ENCODE measurements around the gene KIFC3. TPM values are rescaled to one million over a fixed set of nuclear protein-coding genes. Genes with fewer than 3 reads are reported as not detected.

KIFC3 gene
- total RNA-seq, 1 experiment from 2014 or later = not detected

- H3K9me3 ChIP-seq (ENCODE audit: low read length) = no peaks in the 10 kb centered on the region
- no peaks in the 10 kb centered on the region for H3K79me2 ChIP-seq (ENCODE audit: low read length)
- H3K9me2 ChIP-seq (replicated peaks; ENCODE audit: insufficient read depth, low read length) = no peaks in the 10 kb centered on the region
- H3K9ac ChIP-seq (ENCODE audit: low read length) = no peak overlapping the region
- no peak for DNase-seq
- no peaks in the 10 kb centered on the region for H3K4me1 ChIP-seq (ENCODE audit: low read length)
- no peak overlapping the region for H2AFZ ChIP-seq (ENCODE audit: low read length)
- no peak overlapping the region for H3K27ac ChIP-seq (ENCODE audit: low read length)
- H3K4me2 ChIP-seq (ENCODE audit: low read depth, low read length, poor library complexity, severe bottlenecking) = no peak overlapping the region
- H3K4me3 ChIP-seq (ENCODE audit: low read length) = no peak overlapping the region
- H4K20me1 ChIP-seq (ENCODE audit: insufficient read depth, low read depth, low read length) = no peaks in the 10 kb centered on the region
- no peaks in the 10 kb centered on the region for H3K27me3 ChIP-seq (ENCODE audit: low read length)
- H3K36me3 ChIP-seq (ENCODE audit: insufficient read depth, low read length) = no peaks in the 10 kb centered on the region
These were observed 13.9 kb downstream of the KIFC3 start for GRCh38 chr16:57788252-57788841.

- no peak overlapping the region for H3K27ac ChIP-seq (ENCODE audit: low read length)
- H2AFZ ChIP-seq (ENCODE audit: low read length) = no peak overlapping the region
- H3K4me1 ChIP-seq (ENCODE audit: low read length) = no peaks in the 10 kb centered on the region
- no peaks in the 10 kb centered on the region for H3K9me2 ChIP-seq (replicated peaks; ENCODE audit: insufficient read depth, low read length)
- H3K27me3 ChIP-seq (ENCODE audit: low read length) = no peaks in the 10 kb centered on the region
- no peak overlapping the region for H3K4me2 ChIP-seq (ENCODE audit: low read depth, low read length, poor library complexity, severe bottlenecking)
- DNase-seq = no peak
- no peaks in the 10 kb centered on the region for H3K79me2 ChIP-seq (ENCODE audit: low read length)
- no peaks in the 10 kb centered on the region for H4K20me1 ChIP-seq (ENCODE audit: insufficient read depth, low read depth, low read length)
- H3K36me3 ChIP-seq (ENCODE audit: insufficient read depth, low read length) = no peaks in the 10 kb centered on the region
- H3K4me3 ChIP-seq (ENCODE audit: low read length) = no peak overlapping the region
- no peaks in the 10 kb centered on the region for H3K9me3 ChIP-seq (ENCODE audit: low read length)
- no peak overlapping the region for H3K9ac ChIP-seq (ENCODE audit: low read length)
These were observed 14.8 kb downstream of the KIFC3 start for GRCh38 chr16:57787519-57787905.

GRCh38 chr16:57786632-57787518 lies 15.4 kb downstream of the KIFC3 start:
- Histone ChIP-seq H3K4me3 (ENCODE audit: low read length) (no peak overlapping the region), H3K27me3 (ENCODE audit: low read length) (no peaks in the 10 kb centered on the region), H3K9me3 (ENCODE audit: low read length) (no peaks in the 10 kb centered on the region), H4K20me1 (ENCODE audit: insufficient read depth, low read depth, low read length) (no peaks in the 10 kb centered on the region), H3K36me3 (ENCODE audit: insufficient read depth, low read length) (no peaks in the 10 kb centered on the region), H3K9me2 (replicated peaks; ENCODE audit: insufficient read depth, low read length) (no peaks in the 10 kb centered on the region), H3K27ac (ENCODE audit: low read length) (no peak overlapping the region), H3K4me1 (ENCODE audit: low read length) (no peaks in the 10 kb centered on the region), H3K4me2 (ENCODE audit: low read depth, low read length, poor library complexity, severe bottlenecking) (no peak overlapping the region), H3K9ac (ENCODE audit: low read length) (no peak overlapping the region), H3K79me2 (ENCODE audit: low read length) (no peaks in the 10 kb centered on the region), H2AFZ (ENCODE audit: low read length) (no peak overlapping the region)
- DNase-seq = no peak

GRCh38 chr16:57785924-57786323 lies 16.4 kb downstream of the KIFC3 start:
- no peak overlapping the region for H3K4me2 ChIP-seq (ENCODE audit: low read depth, low read length, poor library complexity, severe bottlenecking)
- H3K4me3 ChIP-seq (ENCODE audit: low read length) = no peak overlapping the region
- H3K9ac ChIP-seq (ENCODE audit: low read length) = no peak overlapping the region
- H4K20me1 ChIP-seq (ENCODE audit: insufficient read depth, low read depth, low read length) = no peaks in the 10 kb centered on the region
- H3K9me3 ChIP-seq (ENCODE audit: low read length) = no peaks in the 10 kb centered on the region
- no peak overlapping the region for H2AFZ ChIP-seq (ENCODE audit: low read length)
- no peak for DNase-seq
- H3K27ac ChIP-seq (ENCODE audit: low read length) = no peak overlapping the region
- H3K4me1 ChIP-seq (ENCODE audit: low read length) = no peaks in the 10 kb centered on the region
- H3K36me3 ChIP-seq (ENCODE audit: insufficient read depth, low read length) = no peaks in the 10 kb centered on the region
- no peaks in the 10 kb centered on the region for H3K9me2 ChIP-seq (replicated peaks; ENCODE audit: insufficient read depth, low read length)
- H3K27me3 ChIP-seq (ENCODE audit: low read length) = no peaks in the 10 kb centered on the region
- no peaks in the 10 kb centered on the region for H3K79me2 ChIP-seq (ENCODE audit: low read length)

DNA sequence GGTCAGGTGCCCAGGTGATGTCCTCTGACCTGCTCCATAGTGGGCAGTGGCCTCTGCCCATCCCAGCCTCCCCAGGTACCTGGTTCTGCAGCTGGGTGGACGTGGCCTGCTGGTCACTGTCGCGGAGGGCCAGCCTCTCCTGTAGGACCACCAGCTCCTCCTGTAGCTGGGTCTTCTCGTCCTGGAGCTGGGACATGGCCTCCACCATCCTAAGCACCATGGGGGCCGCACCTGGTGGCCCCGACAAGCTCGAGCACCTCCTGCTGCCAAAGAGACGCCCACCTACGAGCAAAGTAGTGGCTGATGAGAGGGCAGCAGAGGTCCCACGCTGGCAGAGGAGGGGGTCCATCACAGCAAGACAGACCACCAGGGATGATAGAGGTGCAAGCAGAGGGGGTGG lies 16.9 kb downstream of the KIFC3 start:
- H3K4me2 ChIP-seq (ENCODE audit: low read depth, low read length, poor library complexity, severe bottlenecking) = no peak overlapping the region
- no peaks in the 10 kb centered on the region for H3K36me3 ChIP-seq (ENCODE audit: insufficient read depth, low read length)
- H3K27ac ChIP-seq (ENCODE audit: low read length) = no peak overlapping the region
- H3K9me3 ChIP-seq (ENCODE audit: low read length) = no peaks in the 10 kb centered on the region
- DNase-seq = no peak
- no peak overlapping the region for H3K4me3 ChIP-seq (ENCODE audit: low read length)
- H3K79me2 ChIP-seq (ENCODE audit: low read length) = no peaks in the 10 kb centered on the region
- H3K9me2 ChIP-seq (replicated peaks; ENCODE audit: insufficient read depth, low read length) = no peaks in the 10 kb centered on the region
- H3K4me1 ChIP-seq (ENCODE audit: low read length) = no peaks in the 10 kb centered on the region
- H3K9ac ChIP-seq (ENCODE audit: low read length) = no peak overlapping the region
- no peaks in the 10 kb centered on the region for H4K20me1 ChIP-seq (ENCODE audit: insufficient read depth, low read depth, low read length)
- no peaks in the 10 kb centered on the region for H3K27me3 ChIP-seq (ENCODE audit: low read length)
- no peak overlapping the region for H2AFZ ChIP-seq (ENCODE audit: low read length)

- Histone ChIP-seq H2AFZ (ENCODE audit: low read length) (no peak overlapping the region), H3K79me2 (ENCODE audit: low read length) (no peaks in the 10 kb centered on the region), H3K4me3 (ENCODE audit: low read length) (no peak overlapping the region), H3K36me3 (ENCODE audit: insufficient read depth, low read length) (no peaks in the 10 kb centered on the region), H3K27me3 (ENCODE audit: low read length) (no peaks in the 10 kb centered on the region), H3K4me1 (ENCODE audit: low read length) (no peaks in the 10 kb centered on the region), H3K9ac (ENCODE audit: low read length) (no peak overlapping the region), H3K4me2 (ENCODE audit: low read depth, low read length, poor library complexity, severe bottlenecking) (no peak overlapping the region), H3K9me2 (replicated peaks; ENCODE audit: insufficient read depth, low read length) (no peaks in the 10 kb centered on the region), H3K9me3 (ENCODE audit: low read length) (no peaks in the 10 kb centered on the region), H4K20me1 (ENCODE audit: insufficient read depth, low read depth, low read length) (no peaks in the 10 kb centered on the region), H3K27ac (ENCODE audit: low read length) (no peak overlapping the region)
- DNase-seq = no peak
These were observed 18.0 kb downstream of the KIFC3 start for GRCh38 chr16:57784334-57784733.

DNA sequence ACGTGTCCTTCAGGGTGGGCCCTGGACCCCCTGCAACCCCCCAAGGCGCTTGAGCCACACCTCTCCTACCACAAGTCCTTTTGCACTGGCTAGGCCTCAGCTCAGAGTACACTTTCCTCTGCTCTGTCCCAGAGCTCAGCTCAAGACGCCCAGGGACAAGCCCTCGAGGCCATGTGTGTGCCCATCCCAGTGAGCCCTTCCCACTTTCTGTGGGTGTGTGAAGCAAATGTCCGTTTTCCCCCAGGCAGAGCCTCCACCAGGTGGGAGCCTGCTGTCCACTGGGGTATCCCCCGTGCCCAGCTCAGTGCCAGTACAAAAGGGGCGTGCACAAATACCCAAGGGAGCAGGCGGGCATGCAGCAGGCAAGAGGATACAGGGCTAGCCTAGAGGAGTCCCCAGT lies 18.4 kb downstream of the KIFC3 start:
- Histone ChIP-seq H3K27me3 (ENCODE audit: low read length) (no peaks in the 10 kb centered on the region), H3K4me2 (ENCODE audit: low read depth, low read length, poor library complexity, severe bottlenecking) (no peak overlapping the region), H3K27ac (ENCODE audit: low read length) (no peak overlapping the region), H3K9me3 (ENCODE audit: low read length) (no peaks in the 10 kb centered on the region), H3K9me2 (replicated peaks; ENCODE audit: insufficient read depth, low read length) (no peaks in the 10 kb centered on the region), H4K20me1 (ENCODE audit: insufficient read depth, low read depth, low read length) (no peaks in the 10 kb centered on the region), H3K4me1 (ENCODE audit: low read length) (no peaks in the 10 kb centered on the region), H3K4me3 (ENCODE audit: low read length) (no peak overlapping the region), H3K9ac (ENCODE audit: low read length) (no peak overlapping the region), H2AFZ (ENCODE audit: low read length) (no peak overlapping the region), H3K36me3 (ENCODE audit: insufficient read depth, low read length) (no peaks in the 10 kb centered on the region), H3K79me2 (ENCODE audit: low read length) (no peaks in the 10 kb centered on the region)
- DNase-seq = no peak

GRCh38 chr16:57783116-57783515 lies 19.2 kb downstream of the KIFC3 start:
- Histone ChIP-seq H3K27me3 (ENCODE audit: low read length) (no peaks in the 10 kb centered on the region), H3K4me1 (ENCODE audit: low read length) (no peaks in the 10 kb centered on the region), H3K27ac (ENCODE audit: low read length) (no peak overlapping the region), H2AFZ (ENCODE audit: low read length) (no peak overlapping the region), H3K4me2 (ENCODE audit: low read depth, low read length, poor library complexity, severe bottlenecking) (no peak overlapping the region), H3K9me2 (replicated peaks; ENCODE audit: insufficient read depth, low read length) (no peaks in the 10 kb centered on the region), H3K9me3 (ENCODE audit: low read length) (no peaks in the 10 kb centered on the region), H3K36me3 (ENCODE audit: insufficient read depth, low read length) (no peaks in the 10 kb centered on the region), H3K9ac (ENCODE audit: low read length) (no peak overlapping the region), H3K79me2 (ENCODE audit: low read length) (no peaks in the 10 kb centered on the region), H4K20me1 (ENCODE audit: insufficient read depth, low read depth, low read length) (no peaks in the 10 kb centered on the region), H3K4me3 (ENCODE audit: low read length) (no peak overlapping the region)
- no peak for DNase-seq
